ENCODE results near the gene NKAPD1. TPM values are rescaled to one million over a fixed set of nuclear protein-coding genes. Genes with fewer than 3 reads are reported as not detected.

The NKAPD1 gene
- total and polyA plus RNA-seq, 2 donors (not counting 3 experiments of a cell fraction or from before 2014, with no cell fraction given): 7.2 to 16.7 TPM

GRCh38 chr11:112127056-112127455 is 53.0 kb downstream of the NKAPD1 start:
- ChIA-PET POLR2A (no interaction called here), CTCF (interaction anchor here (1.3 kb wide), 1 partner anchor 13 kb away, joined by 5 read pairs; no protein-coding TSS in a partner anchor)
- no peak overlapping the region for H3K9ac ChIP-seq (replicated peaks; ENCODE audit: extremely low read depth, insufficient read depth, low read length)

More at GRCh38 chr11:112127056-112127455, 53.0 kb downstream of the NKAPD1 start:
- dilution Hi-C loops (cut with MboI; ENCODE audit: extremely low pct_ligation_motif_present, low sequenced_read_pairs) (no loop called here), intact Hi-C loops (cut with micrococcal nuclease) (no loop called here)
- H3K4me3 ChIP-seq (replicated peaks in 1 of 3; ENCODE audit: insufficient read depth in 1 of 3, low read depth in 1 of 3, low read length in 3 of 3): no peak overlapping the region
- no peak overlapping the region for H3K27ac ChIP-seq (ENCODE audit: insufficient read depth, low read depth, low read length)
- BruUV-seq (replicated peaks): no TSS peak
- no peaks in the 10 kb centered on the region for H3K36me3 ChIP-seq (ENCODE audit: control insufficient read depth in 2 of 2, extremely low read depth in 1 of 2, insufficient read depth in 2 of 2, low read length in 2 of 2)
- DNase-seq (ENCODE audit: low read depth, low spot score) (no peak), FAIRE-seq (no peak)
- no peaks in the 10 kb centered on the region for H3K9me3 ChIP-seq (replicated peaks; ENCODE audit: control insufficient read depth, insufficient read depth, low read length)
- no peaks in the 10 kb centered on the region for H3K27me3 ChIP-seq (ENCODE audit: control insufficient read depth in 2 of 2, insufficient read depth in 2 of 2, low read length in 2 of 2)
- no peak overlapping the region for H2AFZ ChIP-seq (ENCODE audit: low read depth, low read length)
- no peaks in the 10 kb centered on the region for H4K20me1 ChIP-seq (replicated peaks; ENCODE audit: control insufficient read depth, extremely low read depth, insufficient read depth, low read length)
- peaks cover 10% of the 10 kb centered on the region for H3K4me1 ChIP-seq (ENCODE audit: control insufficient read depth, extremely low read depth, insufficient read depth, low read length)
- no peaks in the 10 kb centered on the region for H3K9me1 ChIP-seq (replicated peaks; ENCODE audit: control insufficient read depth, extremely low read depth, insufficient read depth, low read length)
- no peak for TF ChIP-seq GATA2 (IDR thresholded peaks at IDR 0.05; ENCODE audit: insufficient read depth, insufficient read length, low read depth, low read length)
- TF ChIP-seq, protein P1, sequence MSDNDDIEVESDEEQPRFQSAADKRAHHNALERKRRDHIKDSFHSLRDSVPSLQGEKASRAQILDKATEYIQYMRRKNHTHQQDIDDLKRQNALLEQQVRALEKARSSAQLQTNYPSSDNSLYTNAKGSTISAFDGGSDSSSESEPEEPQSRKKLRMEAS (IDR thresholded peaks at IDR 0.05; ENCODE audit: insufficient read depth, insufficient read length): no peak
- TF ChIP-seq CTCF (IDR thresholded peaks at IDR 0.05; ENCODE audit: extremely low read depth in 1 of 2, insufficient read depth in 1 of 2, low read depth in 1 of 2, low read length in 2 of 2): no peak
- no peak for TF ChIP-seq POLR2A (IDR thresholded peaks at IDR 0.05; ENCODE audit: low read depth, low read length)
- no peak for TF ChIP-seq JUN (IDR thresholded peaks at IDR 0.05; ENCODE audit: borderline replicate concordance, insufficient read depth, insufficient read length, low read depth)
- TF ChIP-seq FOS (IDR thresholded peaks at IDR 0.05; ENCODE audit: borderline replicate concordance, insufficient read depth, low read length): no peak
- TF ChIP-seq EZH2 (IDR thresholded peaks at IDR 0.05; ENCODE audit: borderline replicate concordance, low read depth, low read length, severe bottlenecking): no peak
- no peak for TF ChIP-seq MYC (IDR thresholded peaks at IDR 0.05; ENCODE audit: low read depth, low read length)
- no peak for TF ChIP-seq POLR2AphosphoS5 (IDR thresholded peaks at IDR 0.05; ENCODE audit: insufficient read depth, low read depth, low read length)
- H3K79me2 ChIP-seq (ENCODE audit: control insufficient read depth, insufficient read depth, low read length): no peaks in the 10 kb centered on the region
- H3K4me2 ChIP-seq (ENCODE audit: insufficient read depth, low read length): no peak overlapping the region
